ENCODE results near the gene KCNK4.

KCNK4 gene

GRCh38 chr11:64299847-64300648 lies 8.9 kb downstream of the KCNK4 start, which contains the start of gene CATSPERZ:
TSS of gene CATSPERZ (plus strand) at chr11:64300358. CDS start at chr11:64300411, 53 bp downstream.
- no peaks in the 10 kb centered on the region for H3K36me3 ChIP-seq (ENCODE audit: control insufficient read depth in 1 of 2, insufficient read depth in 2 of 2, low read length in 2 of 2)
- H3K27ac ChIP-seq (ENCODE audit: low read depth, low read length): no peak within 1 kb of the TSS
- H4K12ac ChIP-seq (ENCODE audit: low read depth, low read length): no peak within 1 kb of the TSS
- peaks cover 5% of the 10 kb centered on the region for H3K79me1 ChIP-seq (ENCODE audit: low read length)
- H3K27me3 ChIP-seq (ENCODE audit: insufficient read depth, low read length): peaks cover 48% of the 10 kb centered on the region
- no peak within 1 kb of the TSS for H2AK5ac ChIP-seq (ENCODE audit: low read length)
- WGBS (ENCODE audit: extremely low coverage, insufficient coverage, insufficient read length): no CpG with 5 or more reads among the region's 54 CpGs
- peak within 1 kb of the TSS; percentile 56 for H3K4me2 ChIP-seq (ENCODE audit: low read length)
- H3K14ac ChIP-seq (ENCODE audit: low read length): no peak within 1 kb of the TSS
- no peak within 1 kb of the TSS for H3K23ac ChIP-seq (ENCODE audit: low read length)
- no peak within 1 kb of the TSS for H4K91ac ChIP-seq (ENCODE audit: low read depth, low read length)
- H2BK12ac ChIP-seq (ENCODE audit: low read length): no peak within 1 kb of the TSS
- H3K4me3 ChIP-seq (ENCODE audit: low read depth, low read length): peak within 1 kb of the TSS; percentile 57
- no peak for DNase-seq
- no peak within 1 kb of the TSS for H4K8ac ChIP-seq (ENCODE audit: low read depth, low read length)
- peaks cover 8% of the 10 kb centered on the region for H3K9me3 ChIP-seq (ENCODE audit: insufficient read depth, low read depth, low read length)
- H3K18ac ChIP-seq (ENCODE audit: low read length): no peak within 1 kb of the TSS
- no peak within 1 kb of the TSS for H2BK5ac ChIP-seq (ENCODE audit: low read depth, low read length, poor library complexity)
- H2BK120ac ChIP-seq (ENCODE audit: insufficient read depth, low read length, poor library complexity): no peak within 1 kb of the TSS
- H2AFZ ChIP-seq (ENCODE audit: insufficient read depth, low read length, poor library complexity): peak within 1 kb of the TSS; percentile 7
- no peaks in the 10 kb centered on the region for H3K79me2 ChIP-seq (ENCODE audit: control insufficient read depth, insufficient read depth, low read length, poor library complexity)
- H3K4me1 ChIP-seq (ENCODE audit: control insufficient read depth in 1 of 2, insufficient read depth in 2 of 2, low read length in 2 of 2): peaks cover 11 to 14% of the 10 kb centered on the region in 2 experiments
- peak within 1 kb of the TSS; percentile 0 for H3K9ac ChIP-seq (ENCODE audit: low read length)
- H3K4ac ChIP-seq (ENCODE audit: low read depth, low read length): no peak within 1 kb of the TSS

DNA sequence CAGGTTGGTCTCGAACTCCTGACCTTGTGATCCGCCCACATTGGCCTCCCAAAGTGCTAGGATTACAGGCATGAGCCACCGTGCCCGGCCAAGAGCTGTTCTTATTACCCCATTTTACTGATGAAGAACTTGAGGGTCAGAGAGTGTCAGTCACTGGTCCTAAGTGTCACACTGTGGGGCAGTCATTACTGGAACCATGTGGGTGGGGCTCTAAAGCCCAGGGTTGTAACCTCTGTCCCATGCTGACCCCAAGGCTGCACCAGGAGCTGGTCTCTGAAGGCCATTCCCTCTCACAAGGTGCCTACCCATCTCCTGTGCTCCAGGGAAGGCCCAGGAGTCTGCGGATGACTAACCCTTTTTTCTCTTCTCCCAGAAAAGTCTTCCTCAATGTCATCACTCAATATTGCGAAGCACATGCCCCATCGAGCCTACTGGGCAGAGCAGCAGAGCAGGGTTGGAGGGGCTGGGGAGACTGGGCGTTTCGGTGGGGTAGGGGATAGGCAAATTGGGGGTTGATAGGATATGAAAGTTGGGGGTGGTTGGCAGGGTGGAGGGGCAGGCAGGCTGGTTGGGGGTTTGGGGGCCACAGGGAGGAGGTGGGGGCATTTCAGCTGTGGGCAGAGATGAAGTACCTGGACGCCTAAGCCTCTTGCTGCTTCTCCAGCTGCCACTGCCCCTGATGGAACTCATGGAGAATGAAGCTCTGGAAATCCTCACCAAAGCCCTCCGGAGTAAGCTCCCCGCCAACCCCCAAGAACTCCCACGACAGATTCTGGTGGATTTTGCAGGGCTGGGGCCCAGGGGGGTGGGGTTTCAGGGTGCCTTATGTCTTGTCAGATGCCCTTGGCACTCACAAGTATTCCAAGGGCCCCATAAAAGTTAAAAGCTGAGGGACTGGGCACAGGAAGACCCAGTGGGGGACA lies 12.3 kb downstream of the KCNK4 start:
- Histone ChIP-seq H4K12ac (ENCODE audit: low read depth, low read length) (peak overlapping the region; percentile 36), H4K8ac (ENCODE audit: low read depth, low read length) (no peak overlapping the region), H3K27ac (ENCODE audit: low read depth, low read length) (no peak overlapping the region), H3K4me2 (ENCODE audit: low read length) (no peak overlapping the region), H3K4me3 (ENCODE audit: low read depth, low read length) (no peak overlapping the region), H3K4ac (ENCODE audit: low read depth, low read length) (no peak overlapping the region), H2AK5ac (ENCODE audit: low read length) (no peak overlapping the region), H2BK12ac (ENCODE audit: low read length) (no peak overlapping the region), H3K79me2 (ENCODE audit: control insufficient read depth, insufficient read depth, low read length, poor library complexity) (peaks cover 10% of the 10 kb centered on the region), H2BK120ac (ENCODE audit: insufficient read depth, low read length, poor library complexity) (no peak overlapping the region), H2BK5ac (ENCODE audit: low read depth, low read length, poor library complexity) (no peak overlapping the region), H3K9ac (ENCODE audit: low read length) (no peak overlapping the region), H3K79me1 (ENCODE audit: low read length) (peaks cover 15% of the 10 kb centered on the region), H3K14ac (ENCODE audit: low read length) (no peak overlapping the region), H3K4me1 (ENCODE audit: control insufficient read depth in 1 of 2, insufficient read depth in 2 of 2, low read length in 2 of 2) (peaks cover 19 to 27% of the 10 kb centered on the region in 2 experiments), H3K27me3 (ENCODE audit: insufficient read depth, low read length) (peaks cover 17% of the 10 kb centered on the region), H4K91ac (ENCODE audit: low read depth, low read length) (no peak overlapping the region), H3K36me3 (ENCODE audit: control insufficient read depth in 1 of 2, insufficient read depth in 2 of 2, low read length in 2 of 2) (peaks cover 2 to 6% of the 10 kb centered on the region in 2 experiments), H2AFZ (ENCODE audit: insufficient read depth, low read length, poor library complexity) (no peak overlapping the region), H3K23ac (ENCODE audit: low read length) (no peak overlapping the region), H3K9me3 (ENCODE audit: insufficient read depth, low read depth, low read length) (peaks cover 2% of the 10 kb centered on the region), H3K18ac (ENCODE audit: low read length) (no peak overlapping the region)
- DNase-seq: no peak
- WGBS (ENCODE audit: extremely low coverage, insufficient coverage, insufficient read length): no CpG with 5 or more reads among the region's 13 CpGs

DNA sequence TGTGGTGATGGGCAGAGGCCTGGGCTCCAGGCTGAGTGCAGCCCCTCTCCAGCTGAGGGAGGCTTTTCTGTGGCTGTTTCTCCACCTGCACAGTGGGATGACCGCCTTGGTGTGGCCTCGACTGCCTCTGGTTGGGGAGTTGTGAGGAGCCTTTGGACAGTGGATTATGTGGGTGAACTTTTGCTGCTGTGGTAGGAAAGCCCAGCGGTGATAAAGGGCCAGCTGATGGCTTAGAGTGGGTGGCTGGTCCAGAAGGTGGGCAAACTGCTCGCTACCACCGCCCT lies 12.9 kb downstream of the KCNK4 start:
- Histone ChIP-seq H3K79me2 (ENCODE audit: control insufficient read depth, insufficient read depth, low read length, poor library complexity) (peaks cover 10% of the 10 kb centered on the region), H2AFZ (ENCODE audit: insufficient read depth, low read length, poor library complexity) (no peak overlapping the region), H3K36me3 (ENCODE audit: control insufficient read depth in 1 of 2, insufficient read depth in 2 of 2, low read length in 2 of 2) (peaks cover 2 to 6% of the 10 kb centered on the region in 2 experiments), H3K4me1 (ENCODE audit: control insufficient read depth in 1 of 2, insufficient read depth in 2 of 2, low read length in 2 of 2) (peaks cover 19 to 27% of the 10 kb centered on the region in 2 experiments), H2AK5ac (ENCODE audit: low read length) (no peak overlapping the region), H3K9ac (ENCODE audit: low read length) (no peak overlapping the region), H3K27me3 (ENCODE audit: insufficient read depth, low read length) (peaks cover 15% of the 10 kb centered on the region), H3K18ac (ENCODE audit: low read length) (no peak overlapping the region), H3K79me1 (ENCODE audit: low read length) (peaks cover 15% of the 10 kb centered on the region), H3K23ac (ENCODE audit: low read length) (no peak overlapping the region), H3K27ac (ENCODE audit: low read depth, low read length) (no peak overlapping the region), H2BK12ac (ENCODE audit: low read length) (no peak overlapping the region), H4K91ac (ENCODE audit: low read depth, low read length) (no peak overlapping the region), H2BK5ac (ENCODE audit: low read depth, low read length, poor library complexity) (no peak overlapping the region), H3K4ac (ENCODE audit: low read depth, low read length) (no peak overlapping the region), H4K12ac (ENCODE audit: low read depth, low read length) (peak overlapping the region; percentile 36), H3K14ac (ENCODE audit: low read length) (no peak overlapping the region), H3K4me2 (ENCODE audit: low read length) (peak overlapping the region; percentile 90), H4K8ac (ENCODE audit: low read depth, low read length) (no peak overlapping the region), H2BK120ac (ENCODE audit: insufficient read depth, low read length, poor library complexity) (no peak overlapping the region), H3K4me3 (ENCODE audit: low read depth, low read length) (no peak overlapping the region), H3K9me3 (ENCODE audit: insufficient read depth, low read depth, low read length) (peaks cover 2% of the 10 kb centered on the region)
- DNase-seq: no peak
- no CpG with 5 or more reads among the region's 5 CpGs for WGBS (ENCODE audit: extremely low coverage, insufficient coverage, insufficient read length)

- Histone ChIP-seq H2AFZ (ENCODE audit: insufficient read depth, low read length, poor library complexity) (peak overlapping the region; percentile 81), H3K27me3 (ENCODE audit: insufficient read depth, low read length) (peaks cover 11% of the 10 kb centered on the region), H2BK12ac (ENCODE audit: low read length) (peak overlapping the region; percentile 2), H4K12ac (ENCODE audit: low read depth, low read length) (peak overlapping the region; percentile 36), H2BK5ac (ENCODE audit: low read depth, low read length, poor library complexity) (peak overlapping the region; percentile 3), H3K4me1 (ENCODE audit: control insufficient read depth in 1 of 2, insufficient read depth in 2 of 2, low read length in 2 of 2) (peaks cover 19 to 24% of the 10 kb centered on the region in 2 experiments), H3K14ac (ENCODE audit: low read length) (peak overlapping the region; percentile 4), H3K79me2 (ENCODE audit: control insufficient read depth, insufficient read depth, low read length, poor library complexity) (peaks cover 10% of the 10 kb centered on the region), H3K79me1 (ENCODE audit: low read length) (peaks cover 15% of the 10 kb centered on the region), H3K9me3 (ENCODE audit: insufficient read depth, low read depth, low read length) (peaks cover 2% of the 10 kb centered on the region), H2AK5ac (ENCODE audit: low read length) (no peak overlapping the region), H3K4me2 (ENCODE audit: low read length) (peak overlapping the region; percentile 90), H4K91ac (ENCODE audit: low read depth, low read length) (peak overlapping the region; percentile 67), H3K9ac (ENCODE audit: low read length) (peak overlapping the region; percentile 59), H3K36me3 (ENCODE audit: control insufficient read depth in 1 of 2, insufficient read depth in 2 of 2, low read length in 2 of 2) (peaks cover 2 to 6% of the 10 kb centered on the region in 2 experiments), H3K18ac (ENCODE audit: low read length) (peak overlapping the region; percentile 3), H3K4ac (ENCODE audit: low read depth, low read length) (peak overlapping the region; percentile 19), H4K8ac (ENCODE audit: low read depth, low read length) (peak overlapping the region; percentile 77), H3K27ac (ENCODE audit: low read depth, low read length) (peak overlapping the region; percentile 73), H3K4me3 (ENCODE audit: low read depth, low read length) (peak overlapping the region; percentile 72), H2BK120ac (ENCODE audit: insufficient read depth, low read length, poor library complexity) (peak overlapping the region; percentile 1), H3K23ac (ENCODE audit: low read length) (no peak overlapping the region)
- WGBS (ENCODE audit: extremely low coverage, insufficient coverage, insufficient read length): no CpG with 5 or more reads among the region's 46 CpGs
- DNase-seq: peak; percentile 96 to 99
These were observed 13.4 kb downstream of the KCNK4 start for GRCh38 chr11:64304316-64305072.
